HG02852 (cell line): ENCODE measurements around the gene BCAR1.
A peak's percentile ranks its signal among the peaks of the same experiment; 100 is the strongest.
"Not testable (repeated sequence)": the region's sequence is repeated elsewhere in the genome, so short reads cannot be mapped to it uniquely, and the experiment has no call there.

Source experiments
- ATAC-seq: cut with Tn5 transposase; IDR thresholded peaks from one replicate; pipeline ENCODE4 v1.9.1; 2021; ENCODE audit warnings: mild to moderate bottlenecking, moderate library complexity; ENCODE audit not compliant: unreplicated experiment

The BCAR1 gene

GRCh38 chr16:75256059-75256571 lies 4.7 kb upstream of the BCAR1 start:
- no peak for ATAC-seq

- no peak for ATAC-seq
These were observed 3.0 kb upstream of the BCAR1 start for GRCh38 chr16:75254359-75254837.

- no peak for ATAC-seq
These were observed 1.8 kb upstream of the BCAR1 start for GRCh38 chr16:75252946-75253911.

- no peak for ATAC-seq
These were observed 833 bp upstream of the BCAR1 start for GRCh38 chr16:75252049-75252864.

GRCh38 chr16:75250809-75251279 lies 580 bp downstream of the BCAR1 start:
- ATAC-seq, result peak; percentile 36

- ATAC-seq, result no peak
These were observed 1.2 kb downstream of the BCAR1 start for GRCh38 chr16:75250089-75250808.

GRCh38 chr16:75249441-75249840 lies 2.0 kb downstream of the BCAR1 start:
- ATAC-seq, result no peak

- ATAC-seq, result no peak
These were observed 2.7 kb downstream of the BCAR1 start for GRCh38 chr16:75248536-75249380.

GRCh38 chr16:75248142-75248535 lies 3.3 kb downstream of the BCAR1 start:
- no peak for ATAC-seq

GRCh38 chr16:75247249-75247648 lies 4.2 kb downstream of the BCAR1 start:
- no peak for ATAC-seq

GRCh38 chr16:75246504-75247205 lies 4.8 kb downstream of the BCAR1 start:
- ATAC-seq, result no peak

GRCh38 chr16:75244844-75245758 lies 6.3 kb downstream of the BCAR1 start:
- ATAC-seq, result no peak

GRCh38 chr16:75244225-75244809 lies 7.1 kb downstream of the BCAR1 start:
- ATAC-seq, result no peak

- no peak for ATAC-seq
These were observed 7.7 kb downstream of the BCAR1 start for GRCh38 chr16:75243667-75244224.

GRCh38 chr16:75242436-75243078 lies 8.9 kb downstream of the BCAR1 start:
- not testable (repeated sequence) for ATAC-seq

- no peak for ATAC-seq
These were observed 9.5 kb downstream of the BCAR1 start for GRCh38 chr16:75241955-75242354.

GRCh38 chr16:75241412-75241811 lies 10.0 kb downstream of the BCAR1 start:
- no peak for ATAC-seq
